Activated CD4-positive, alpha-beta T cell treated with anti-CD3 and anti-CD28 coated beads, Interleukin-2, amount 50 U/mL, for 24 hours (primary cell): ENCODE measurements around the gene RELL1.

Experiments
- DNase-seq, 2 donors: peaks; one replicate each; pipeline ENCODE4 v3.0.0-alpha.2; 2020; ENCODE audit warnings: low read depth in 1 of 2, low spot score in 1 of 2

The RELL1 gene

DNA sequence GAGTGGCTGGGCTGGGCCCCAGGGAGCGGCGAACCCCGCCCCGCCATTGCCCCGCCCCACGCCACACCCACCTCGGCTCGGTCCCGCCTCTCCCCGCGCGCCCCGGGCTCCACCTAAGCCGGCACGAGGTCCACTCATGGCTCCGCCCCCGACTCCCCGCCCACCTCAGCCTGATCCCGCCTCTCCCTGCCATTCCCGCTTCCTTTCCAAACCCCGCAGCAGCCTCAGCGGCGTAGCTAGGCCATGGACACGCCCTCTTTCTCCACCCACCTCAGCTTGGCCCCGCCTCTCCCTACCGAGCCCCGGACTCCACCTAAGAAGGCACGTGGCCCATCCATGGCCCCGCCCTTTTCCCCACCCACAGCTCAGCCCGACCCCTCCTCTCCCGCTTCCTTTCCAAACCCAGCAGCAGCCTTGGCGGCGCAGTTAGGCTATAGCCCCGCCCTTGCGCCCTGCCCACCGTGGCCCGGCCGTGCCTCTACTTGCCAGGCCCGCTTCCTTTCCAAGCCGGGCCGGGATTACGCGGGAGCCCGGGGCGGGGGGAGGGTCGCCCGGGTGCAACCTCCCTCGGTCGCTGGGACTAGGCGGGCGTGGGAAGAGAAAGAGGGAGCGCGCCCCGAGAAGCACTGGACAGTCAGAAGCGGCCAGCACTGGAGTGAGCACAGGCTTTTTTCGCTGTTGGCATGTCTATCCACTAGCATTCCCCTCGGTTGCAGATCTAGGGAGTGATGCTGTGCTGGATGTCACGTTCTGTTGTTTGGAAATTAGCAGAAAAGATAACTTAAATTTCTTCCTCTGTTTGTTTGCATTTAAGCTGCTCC is at the start of gene RELL1:
RELL1 (minus strand) TSS at position 4 of the 821 bp plus-strand sequence. CDS start 89 bp downstream, outside the sequence.
- DNase-seq, result peak; percentile 99

DNA sequence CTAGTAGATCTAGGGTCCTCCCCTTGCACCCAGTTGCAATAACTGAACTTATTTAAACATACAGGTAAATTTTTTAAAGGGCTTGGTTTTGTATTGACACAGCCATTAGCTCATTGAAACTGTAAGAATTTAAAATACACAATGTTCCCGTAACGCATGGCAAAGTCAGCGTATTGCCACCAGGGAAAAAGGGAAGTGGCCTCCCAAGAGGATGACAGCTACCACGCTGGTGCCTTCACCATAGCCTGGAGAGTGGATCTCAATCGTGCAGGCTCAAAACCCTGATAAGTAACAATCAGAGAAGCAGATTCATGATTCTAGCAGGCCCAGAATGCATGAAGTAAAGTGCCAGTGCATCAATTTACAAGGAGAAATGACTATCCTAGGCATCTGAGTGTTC is 49.4 kb upstream of the RELL1 start:
- no peak for DNase-seq

GRCh38 chr4:37734989-37735388 is 48.8 kb upstream of the RELL1 start:
- no peak for DNase-seq

DNA sequence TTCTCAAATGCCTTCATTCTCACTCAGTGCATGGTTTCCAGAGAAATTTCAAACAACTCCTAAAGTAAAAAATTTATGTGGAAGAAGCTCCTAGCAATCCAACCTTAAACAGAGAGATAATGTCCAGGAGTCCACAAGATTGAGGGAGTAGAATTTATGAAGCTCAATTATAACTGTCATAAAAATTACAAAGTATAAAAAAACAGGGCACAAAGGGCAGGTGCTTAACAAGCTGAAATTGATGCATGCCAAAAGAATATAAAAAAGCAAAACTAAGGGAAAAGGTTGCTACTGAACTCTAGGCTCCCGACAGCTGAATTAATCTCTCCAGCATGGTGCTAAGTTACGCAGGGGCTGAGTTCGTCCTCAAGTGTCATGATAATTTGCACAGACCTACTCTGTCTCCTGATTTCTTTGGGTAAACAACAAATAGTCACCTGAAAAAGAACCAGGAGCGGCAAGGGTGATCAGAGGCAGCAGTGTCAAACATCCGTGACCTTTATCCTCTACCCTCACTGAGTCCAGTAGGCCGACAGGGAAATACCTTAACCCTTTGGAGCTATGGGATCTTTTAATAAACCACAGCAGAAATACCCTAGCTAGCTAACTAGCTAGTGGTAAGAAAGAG is 47.2 kb upstream of the RELL1 start:
- no peak for DNase-seq

DNA sequence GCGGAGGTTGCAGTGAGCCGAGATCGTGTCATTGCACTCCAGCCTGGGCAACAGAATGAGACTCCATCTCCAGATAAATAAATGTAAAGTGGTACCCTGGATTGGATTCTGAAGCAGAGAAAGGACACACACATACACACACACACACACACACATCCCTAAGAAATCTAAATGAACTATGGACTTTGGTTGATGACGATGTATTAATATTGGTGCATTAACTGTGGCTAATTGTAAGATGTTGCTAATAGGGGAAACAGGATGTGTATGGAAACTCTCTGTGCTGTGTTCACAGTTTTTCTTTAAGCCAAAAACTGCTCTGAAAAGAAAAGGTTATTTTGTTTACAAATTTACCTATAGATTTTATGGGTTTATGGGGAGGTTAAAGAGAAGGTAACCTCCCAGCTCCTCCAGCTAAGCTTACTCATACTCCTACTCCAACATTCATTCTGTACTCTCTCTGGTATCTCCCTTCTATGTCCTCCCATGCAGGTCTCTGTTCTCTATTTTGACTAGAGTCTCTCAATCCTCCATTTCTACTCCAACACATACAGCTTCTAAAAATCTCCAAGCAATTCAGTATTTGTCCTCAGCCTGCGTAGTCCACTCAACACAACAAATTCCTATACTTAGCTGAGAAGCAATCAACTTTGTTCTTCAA is 46.5 kb upstream of the RELL1 start:
- no peak for DNase-seq

- no peak for DNase-seq
Measured at GRCh38 chr4:37729649-37730004, 43.5 kb upstream of the RELL1 start.

DNA sequence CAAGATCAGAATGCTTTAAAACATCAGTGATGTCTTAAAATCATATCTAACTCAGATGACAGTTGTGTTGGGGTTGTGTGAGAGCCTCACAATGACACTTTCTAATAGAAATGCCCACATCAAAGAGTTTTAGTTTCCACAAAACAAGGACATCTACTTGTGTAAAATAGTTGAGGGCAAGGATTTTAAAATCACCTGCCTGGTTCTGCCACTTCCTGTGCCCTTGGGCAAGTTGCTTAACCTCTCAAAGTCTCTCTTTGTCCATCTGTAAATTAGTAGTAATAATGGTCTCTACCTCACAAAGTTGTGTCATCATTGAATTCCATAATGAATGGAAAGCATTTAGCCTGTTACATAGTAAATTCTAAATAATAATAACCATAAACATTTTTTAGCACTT is 41.9 kb upstream of the RELL1 start:
- DNase-seq, result no peak

DNA sequence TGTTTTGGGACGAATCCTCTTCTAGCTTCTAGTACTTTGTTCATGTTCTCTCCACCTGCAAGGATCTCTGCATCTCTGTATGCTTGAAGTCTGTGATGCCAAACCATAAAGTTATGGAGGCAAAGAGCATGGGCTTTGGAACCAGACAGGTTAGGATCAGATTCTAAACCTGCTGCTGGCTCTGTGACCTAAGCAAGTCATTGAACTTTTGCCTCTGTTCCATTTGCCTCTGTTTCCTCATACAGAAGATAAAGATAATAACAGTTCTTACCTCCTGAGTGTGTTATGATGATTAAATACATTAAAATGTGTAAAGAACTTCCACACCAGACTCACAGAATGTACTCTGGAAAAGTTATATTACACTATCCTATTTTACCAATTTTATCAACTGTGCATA is 41.5 kb upstream of the RELL1 start:
- no peak for DNase-seq

DNA sequence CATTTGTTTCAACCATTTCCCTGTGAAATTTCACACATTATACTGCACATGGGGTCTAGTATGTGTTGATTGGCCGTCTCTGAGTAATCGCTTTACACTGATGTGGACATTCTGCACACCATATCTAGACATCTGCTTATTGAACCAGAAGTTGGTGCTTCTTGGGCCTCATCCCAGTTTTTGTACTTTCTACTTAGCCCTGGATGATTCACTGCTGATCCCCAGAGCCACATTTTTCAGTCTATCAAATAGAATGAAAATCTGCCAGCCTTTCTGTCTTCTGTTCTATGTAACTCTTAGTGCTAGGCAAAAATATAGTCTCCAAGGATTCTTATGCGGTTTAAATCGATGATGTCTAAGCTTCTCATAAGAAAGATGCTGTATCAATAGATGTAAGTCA is 40.5 kb upstream of the RELL1 start:
- no peak for DNase-seq

DNA sequence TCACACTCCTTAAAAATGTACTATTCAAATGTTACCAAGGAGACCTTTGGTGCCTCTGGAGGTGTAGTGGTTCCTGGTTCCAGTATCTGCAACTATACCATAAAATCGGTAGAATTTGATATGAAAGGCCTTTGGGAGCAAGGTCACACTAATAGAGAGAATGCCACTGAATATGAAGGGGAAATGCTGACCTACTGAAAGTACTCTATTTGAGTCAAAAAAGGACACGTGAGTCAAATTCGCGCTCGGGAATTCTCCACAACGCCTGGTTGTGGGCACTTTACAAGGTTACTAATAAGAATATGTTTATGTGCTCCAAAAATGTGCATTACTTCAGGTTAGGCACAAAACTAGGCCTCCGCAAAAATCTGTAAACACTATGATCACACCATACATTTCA is 39.5 kb upstream of the RELL1 start:
- no peak for DNase-seq

GRCh38 chr4:37723067-37723466 is 36.9 kb upstream of the RELL1 start:
- DNase-seq, result no peak

- no peak for DNase-seq
Measured at GRCh38 chr4:37721995-37722638, 35.9 kb upstream of the RELL1 start.

- no peak for DNase-seq
Measured at GRCh38 chr4:37719021-37719420, 32.8 kb upstream of the RELL1 start.

GRCh38 chr4:37717576-37717975 is 31.4 kb upstream of the RELL1 start:
- no peak for DNase-seq

DNA sequence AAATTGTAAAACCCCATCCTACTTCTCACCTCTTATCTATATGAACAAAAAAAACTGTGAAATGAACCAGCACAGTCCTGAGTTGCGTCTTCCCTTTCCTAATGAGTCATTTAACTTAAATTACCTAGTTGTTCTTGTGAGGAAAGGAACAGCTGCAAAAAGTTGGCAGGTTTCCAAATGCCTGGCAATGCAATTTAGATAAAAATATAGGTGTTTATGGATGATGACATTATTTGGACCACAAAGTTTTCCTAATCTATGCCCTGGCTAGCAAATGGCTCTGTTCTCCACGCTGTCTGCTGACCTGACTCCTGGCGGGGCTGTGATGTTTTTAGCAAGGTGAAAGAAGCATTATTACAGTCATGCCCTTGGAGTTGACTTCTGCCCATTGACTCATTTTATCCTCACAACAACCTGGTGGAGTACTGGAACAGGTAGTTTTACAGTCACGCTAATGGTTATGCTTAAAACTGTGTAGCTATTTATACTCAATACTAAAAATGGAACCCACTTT is 29.8 kb upstream of the RELL1 start:
- DNase-seq, result peak in 1 of 2 donors; percentile 2

GRCh38 chr4:37710491-37710890 is 24.3 kb upstream of the RELL1 start:
- DNase-seq, result no peak

DNA sequence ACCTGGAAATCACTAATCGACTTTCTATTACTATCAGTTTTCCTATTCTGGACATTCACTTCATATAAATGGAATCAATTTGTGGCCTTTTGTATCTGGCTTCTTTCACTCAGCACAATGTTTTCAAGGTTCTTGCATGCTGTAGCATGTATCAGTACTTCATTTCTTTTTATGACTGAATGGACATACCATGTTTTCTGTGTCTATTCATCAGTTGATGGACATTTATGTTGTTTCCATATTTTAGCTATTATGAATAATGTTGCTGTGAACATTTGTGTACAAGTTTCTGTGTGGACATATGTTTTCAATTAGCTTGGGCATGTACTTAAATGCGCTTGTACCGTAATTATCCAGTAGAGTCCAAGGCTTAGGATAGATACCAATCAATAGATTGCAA is 19.9 kb upstream of the RELL1 start:
- no peak for DNase-seq

DNA sequence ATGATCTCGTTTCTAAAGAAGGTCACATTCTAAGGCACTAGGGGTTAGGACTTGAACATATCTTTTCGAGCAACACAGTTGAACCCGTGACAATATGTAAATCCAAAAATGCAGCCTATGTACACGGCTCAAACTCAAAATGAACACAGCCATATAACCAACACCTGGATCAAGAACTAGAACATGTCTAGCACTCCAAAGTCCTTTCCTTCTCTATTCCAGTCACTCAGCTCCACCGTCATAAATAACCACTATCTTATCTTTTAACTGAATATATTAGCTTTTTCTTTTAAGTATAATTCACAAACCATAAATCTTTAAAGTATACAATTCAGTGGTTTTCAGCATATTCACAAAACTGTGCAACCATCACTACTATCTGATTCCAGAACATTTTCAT is 19.4 kb upstream of the RELL1 start:
- no peak for DNase-seq

DNA sequence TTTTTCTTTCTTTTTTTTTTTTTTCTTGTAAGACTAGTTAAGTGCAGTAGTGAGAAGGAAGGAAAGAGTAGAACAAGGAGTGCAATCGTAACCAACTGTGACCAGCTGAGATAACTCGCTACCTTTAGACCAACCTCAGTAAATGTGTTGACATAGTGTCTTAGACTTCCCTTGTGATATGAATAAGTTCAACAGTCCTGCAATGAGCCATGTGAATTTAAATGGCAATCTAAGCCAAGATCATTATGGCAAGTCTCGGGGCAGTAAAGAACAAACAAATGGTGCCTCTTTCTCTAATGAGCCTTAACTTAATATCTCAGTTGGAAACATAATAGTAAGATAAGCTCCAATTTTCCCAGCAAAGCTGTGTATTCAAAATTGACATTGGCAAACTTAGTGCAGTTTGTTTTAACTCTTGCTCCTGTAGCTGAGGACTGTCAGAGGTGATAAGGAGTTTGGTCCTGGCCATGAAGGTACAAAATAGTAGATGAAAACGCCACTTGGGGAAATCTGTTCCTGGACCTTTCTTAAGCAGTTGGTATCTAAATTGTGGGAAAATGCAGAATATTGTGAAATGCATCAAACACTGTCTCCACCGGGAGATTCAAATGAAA is 13.8 kb upstream of the RELL1 start:
- no peak for DNase-seq

DNA sequence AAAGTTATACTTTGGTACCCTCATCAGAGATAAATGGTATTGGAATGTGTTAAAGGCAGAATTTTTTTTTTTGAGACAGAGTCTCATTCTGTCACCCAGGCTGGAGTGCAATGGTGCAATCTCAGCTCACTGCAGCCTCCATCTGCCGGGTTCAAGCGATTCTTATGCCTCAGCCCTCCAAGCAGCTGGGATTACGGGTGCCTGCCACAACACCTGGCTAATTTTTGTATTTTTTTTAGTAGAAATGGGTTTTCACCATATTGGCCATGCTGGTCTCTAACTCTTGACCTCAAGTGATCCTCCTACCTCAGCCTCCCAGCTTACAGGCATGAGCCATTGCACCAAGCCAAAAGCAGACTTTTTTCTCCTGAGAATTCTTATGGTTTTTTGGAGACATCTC is 11.4 kb upstream of the RELL1 start:
- no peak for DNase-seq
